Renal cortex interstitium (tissue), 11 donors: ENCODE results near the gene FAM120B. TPM values are rescaled to one million over a fixed set of nuclear protein-coding genes. Genes with fewer than 3 reads are reported as not detected.

Experiments used
- DNase-seq, 11 donors: peaks; one replicate each; pipeline ENCODE4 v3.0.0-alpha.2; 2013; ENCODE audit warnings: low read depth in 9 of 11, low spot score in 4 of 11; ENCODE audit errors: extremely low read depth in 1 of 11
- polyA plus RNA-seq, 3 donors: library from polyadenylated mRNA; unstranded; fragments of 120-200 nt; gene quantifications; one replicate each; pipeline ENCODE4 v1.2.1, GENCODE V29; 2013; ENCODE audit not compliant: insufficient read length in 3 of 3

The FAM120B gene
- polyA plus RNA-seq, 3 donors, result 36.9 to 37.8 (median 37.3) TPM

DNA sequence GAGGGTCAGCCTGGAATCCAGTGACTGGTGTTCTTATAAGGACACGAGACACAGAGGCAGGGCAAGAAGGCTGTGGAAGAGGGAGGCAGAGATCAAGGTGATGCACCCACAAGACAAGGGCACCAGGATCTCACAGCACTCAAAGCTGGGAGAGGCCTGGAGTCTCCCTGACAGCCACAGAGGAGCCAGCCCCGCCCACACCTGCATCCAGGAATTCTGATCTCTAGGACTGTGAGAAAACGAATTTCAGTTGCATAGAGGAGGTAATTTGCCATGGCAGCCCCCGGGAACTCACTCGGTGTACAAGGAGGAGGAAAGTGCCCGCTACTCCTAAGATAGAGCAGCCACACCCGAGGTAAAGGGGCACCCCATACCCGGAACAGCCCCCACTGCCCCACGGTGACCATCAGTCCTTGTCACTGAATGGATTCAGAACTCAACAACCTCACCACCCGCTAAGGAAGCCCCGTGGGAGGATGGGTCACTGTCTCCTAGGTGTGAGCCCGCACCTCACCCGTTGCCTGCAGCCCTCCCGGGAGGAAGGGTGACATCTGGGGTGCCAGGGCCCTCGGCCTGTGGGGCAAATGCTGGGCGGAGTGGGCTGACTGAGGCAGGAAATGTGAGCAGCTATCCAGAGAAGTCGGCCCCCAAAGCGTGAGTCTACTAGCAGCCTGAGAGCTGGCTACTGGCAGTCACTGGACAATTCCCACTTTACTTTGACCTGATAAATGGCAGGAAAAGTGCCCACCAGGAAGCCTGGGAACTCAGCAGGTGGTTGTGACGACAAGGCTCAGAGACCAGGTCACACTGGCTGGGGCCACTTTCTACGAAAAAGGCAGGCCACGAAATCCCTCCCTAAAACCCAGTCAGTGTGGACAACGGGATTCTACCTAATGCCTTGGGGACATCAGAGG lies 38.1 kb upstream of the FAM120B start:
- no peak for DNase-seq

DNA sequence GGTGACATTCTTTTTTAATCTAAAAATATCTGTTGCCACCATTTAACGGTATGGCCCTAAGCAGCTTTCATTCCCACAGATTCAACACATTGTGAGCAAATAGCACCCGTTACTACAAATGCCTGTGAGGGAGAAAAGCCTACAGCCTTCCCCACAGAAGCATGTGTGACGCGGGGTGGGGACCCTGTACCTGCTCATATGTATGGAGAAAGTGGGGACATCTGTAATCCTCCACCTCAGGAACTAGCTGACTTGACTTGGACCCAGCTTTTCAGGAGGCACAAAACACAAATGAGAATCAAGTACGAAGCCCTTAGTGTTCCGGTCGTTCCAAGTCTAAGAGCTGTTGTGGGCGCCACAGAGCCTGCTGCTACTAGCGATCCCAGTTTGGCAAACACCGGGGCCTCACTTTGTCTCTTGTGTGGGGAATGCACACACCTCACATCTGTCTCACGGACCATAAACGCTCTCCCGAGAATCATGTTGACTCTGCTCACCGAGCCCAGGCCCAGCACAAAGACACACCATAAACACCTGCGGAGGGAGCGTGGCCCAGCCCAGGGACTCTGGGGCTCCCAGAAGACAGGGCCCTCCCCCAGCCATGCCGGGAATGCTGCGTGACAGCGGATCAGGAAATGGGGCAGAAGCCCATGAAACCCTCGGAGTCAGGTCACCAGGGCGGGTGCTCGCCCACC lies 37.3 kb upstream of the FAM120B start:
- no peak for DNase-seq

DNA sequence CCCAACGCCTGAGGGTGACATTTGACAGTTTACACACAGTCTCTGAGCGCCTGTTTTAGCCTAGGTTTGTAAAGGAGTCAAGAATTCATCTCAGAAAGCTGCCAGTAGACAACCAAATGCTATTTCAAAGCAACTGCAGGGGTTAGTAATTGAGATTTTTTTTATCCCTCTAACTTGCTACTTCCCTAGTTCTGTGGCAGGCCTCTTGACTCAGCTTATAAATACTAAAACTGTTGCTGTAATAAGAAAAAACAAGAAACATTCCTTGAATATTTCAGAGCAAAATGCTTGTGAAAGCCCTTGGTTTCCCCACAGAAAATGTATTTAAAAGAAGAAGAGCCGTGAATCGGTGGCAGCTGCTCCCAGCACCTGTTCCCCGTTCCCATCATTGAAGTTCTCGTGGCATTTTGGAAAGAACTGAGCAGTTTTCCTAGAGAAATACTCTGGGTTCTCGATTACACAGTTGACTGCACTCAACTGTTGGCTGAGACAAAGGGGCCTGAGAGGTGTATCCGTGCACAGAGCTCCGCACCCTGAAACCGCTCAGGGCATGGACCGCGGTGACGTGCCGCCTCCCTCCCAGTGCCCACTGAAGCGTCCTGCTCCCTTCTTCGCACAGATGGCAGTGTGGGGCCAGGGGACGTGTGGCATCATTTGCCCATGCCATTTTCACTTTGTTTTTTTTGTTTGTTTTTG lies 36.6 kb upstream of the FAM120B start:
- no peak for DNase-seq

DNA sequence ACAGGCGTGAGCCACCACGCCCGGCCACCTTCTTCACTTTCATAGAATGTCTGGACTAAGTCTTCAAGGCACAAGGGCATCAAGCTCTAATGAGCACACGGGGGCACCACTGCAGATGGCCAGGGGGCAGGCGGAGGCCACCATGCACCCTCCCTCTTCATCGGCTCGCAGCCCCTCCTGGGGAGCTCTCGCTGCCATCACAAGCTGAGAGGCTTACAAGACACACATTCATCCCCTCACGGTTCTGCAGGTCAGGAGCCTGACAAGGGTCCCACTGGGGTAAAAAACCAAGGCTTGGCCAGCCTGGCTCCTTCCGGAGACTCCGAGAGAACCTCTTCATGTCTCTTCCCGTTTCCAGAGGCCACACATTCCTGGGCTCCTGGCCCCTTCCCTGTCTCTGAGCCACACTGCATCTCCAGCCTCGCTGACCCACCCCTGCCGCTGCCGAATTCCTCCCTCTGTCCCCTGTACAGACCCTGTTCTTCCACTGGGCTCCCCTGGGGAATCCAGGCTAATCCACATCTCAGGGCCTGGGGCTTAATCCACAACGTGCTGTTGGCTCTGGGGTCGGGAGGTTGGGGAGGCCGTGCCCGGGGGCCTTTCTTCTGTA lies 35.5 kb upstream of the FAM120B start:
- DNase-seq, result no peak

DNA sequence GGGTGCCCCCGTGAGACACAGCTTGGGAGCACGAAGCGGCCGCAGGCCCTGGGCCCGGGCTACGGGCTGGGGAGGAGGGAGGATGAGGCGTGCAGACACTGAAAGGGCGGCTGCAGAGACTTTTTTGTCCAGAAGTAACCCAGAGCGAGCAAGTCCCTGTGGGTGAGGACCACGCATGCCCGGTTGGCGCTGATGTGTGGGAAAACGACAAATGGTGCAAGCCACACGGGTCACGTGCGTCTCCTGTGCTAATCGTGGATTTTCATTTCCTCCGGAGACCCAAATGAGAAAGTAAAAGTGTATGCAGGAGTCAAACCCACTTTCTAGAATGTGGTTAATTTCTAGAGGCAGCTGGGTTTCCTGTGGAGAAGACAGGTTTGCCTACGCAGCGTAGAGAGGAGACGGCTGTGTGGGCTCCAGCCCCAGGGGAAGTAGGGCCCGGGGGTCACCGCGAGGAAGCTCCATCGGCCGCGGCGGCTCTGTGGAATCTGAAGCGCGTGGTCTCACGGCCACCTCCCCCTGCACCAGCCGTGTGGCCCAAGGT lies 34.7 kb upstream of the FAM120B start:
- DNase-seq, result no peak

DNA sequence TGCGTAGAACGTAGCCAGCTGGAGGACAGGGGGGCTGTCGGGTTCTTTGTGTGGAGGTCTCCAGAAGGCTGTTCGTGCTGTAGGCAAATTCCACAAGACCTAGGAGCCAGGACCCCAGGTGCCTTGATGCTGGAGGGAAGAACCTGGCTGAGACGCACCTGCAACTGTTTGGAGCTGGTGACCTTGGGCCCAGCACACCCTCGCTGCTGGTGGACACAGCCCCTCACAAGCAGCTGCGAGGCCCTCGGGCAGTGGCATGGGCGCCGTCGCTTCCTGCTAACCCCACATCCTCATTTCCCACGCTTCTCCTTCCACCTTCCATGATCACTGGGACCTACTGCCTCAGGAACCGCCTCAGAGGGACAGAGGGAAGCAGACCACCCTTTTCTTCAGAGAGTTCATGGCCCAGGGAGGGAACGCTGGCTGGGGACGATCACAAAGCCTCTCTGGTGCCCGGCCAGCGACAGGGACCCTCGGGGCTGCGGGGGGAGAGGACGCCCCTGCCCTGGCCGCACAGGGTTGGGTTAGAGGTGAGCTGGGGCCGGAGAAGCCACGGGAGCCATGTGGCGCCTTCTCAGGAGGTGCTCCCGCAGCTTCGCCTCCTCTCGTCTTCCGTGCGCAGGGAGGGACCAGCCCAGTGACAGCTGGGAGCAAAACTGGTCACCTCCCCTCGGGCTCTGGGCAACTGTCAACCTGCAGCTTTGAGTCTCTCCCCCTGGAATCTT lies 34.1 kb upstream of the FAM120B start:
- DNase-seq, result no peak

DNA sequence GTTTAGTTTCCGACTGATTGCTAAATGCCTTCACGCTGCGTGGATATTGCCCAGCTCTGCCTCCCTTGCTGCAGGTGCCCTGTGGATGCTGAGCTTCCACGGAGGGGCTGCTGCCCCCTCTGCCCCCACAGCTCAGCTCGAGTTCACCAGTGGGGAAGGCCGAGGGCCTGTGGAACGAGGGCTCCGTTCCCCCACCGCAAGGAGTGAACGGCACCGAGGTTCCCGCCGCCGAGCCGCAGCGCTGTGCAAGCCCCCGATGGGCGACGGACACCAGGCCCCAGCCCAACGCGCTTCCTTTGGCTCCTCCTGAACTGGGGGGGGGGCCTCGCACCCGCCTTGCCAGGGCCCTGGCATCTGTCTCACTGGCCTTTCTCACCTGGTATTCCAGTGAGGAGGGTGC lies 33.4 kb upstream of the FAM120B start:
- no peak for DNase-seq

DNA sequence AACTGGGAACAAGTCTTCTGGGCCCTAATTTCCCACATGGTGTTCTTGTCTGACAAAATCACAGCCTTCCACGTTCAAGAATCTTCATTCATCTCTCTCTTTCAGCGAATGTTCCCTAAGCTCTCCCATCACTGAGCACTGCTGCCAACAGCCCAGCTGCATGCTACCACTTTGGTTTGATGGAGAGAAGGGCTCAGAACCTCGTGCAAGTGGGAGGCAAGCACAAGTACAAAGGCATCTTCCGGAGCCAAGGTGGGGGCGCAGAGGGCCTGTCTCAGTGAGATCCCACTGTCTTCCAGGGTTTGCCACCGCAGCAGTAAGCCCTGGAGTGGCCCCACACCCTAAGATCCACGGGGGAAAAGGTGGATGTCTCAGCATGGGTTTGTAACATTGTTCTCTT lies 32.9 kb upstream of the FAM120B start:
- DNase-seq, result no peak

DNA sequence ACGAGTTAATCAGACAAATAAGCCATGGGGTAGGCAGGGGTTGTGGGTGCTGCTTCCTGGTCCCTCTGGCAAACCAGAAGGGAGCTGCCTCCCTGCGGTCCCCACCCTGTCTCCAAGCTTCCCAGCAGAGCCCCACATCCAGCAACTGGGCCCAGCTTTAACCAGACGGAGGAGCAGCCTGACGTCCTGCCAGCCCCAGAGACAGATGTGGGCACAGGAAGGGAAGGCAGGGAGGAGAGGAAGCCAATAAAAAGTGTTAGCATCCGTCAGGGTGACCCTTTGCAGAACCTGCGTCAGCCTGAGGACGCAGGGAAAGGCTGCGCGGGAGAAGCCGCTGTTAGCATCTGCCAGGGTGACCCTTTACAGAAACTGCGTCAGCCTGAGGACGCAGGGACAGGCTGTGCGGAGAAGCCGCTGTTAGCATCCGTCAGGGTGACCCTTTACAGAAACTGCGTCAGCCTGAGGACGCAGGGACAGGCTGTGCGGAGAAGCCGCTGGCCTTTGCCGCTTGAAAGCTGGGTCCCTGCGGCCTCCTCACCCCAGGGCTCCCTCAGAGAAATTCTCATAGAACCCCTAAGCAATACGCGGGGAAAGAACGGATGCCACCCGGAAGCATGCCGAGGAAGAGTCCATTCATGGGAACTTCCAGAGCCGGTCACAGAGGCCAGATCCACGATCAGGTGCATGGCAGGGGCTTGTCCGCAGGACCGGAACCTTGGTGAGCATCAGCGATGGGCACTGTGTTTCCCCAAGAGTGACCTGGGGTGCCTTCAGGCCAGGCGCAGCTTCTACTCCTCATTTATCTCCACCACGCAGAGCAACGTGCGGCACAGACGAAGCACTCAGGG lies 31.6 kb upstream of the FAM120B start:
- no peak for DNase-seq

DNA sequence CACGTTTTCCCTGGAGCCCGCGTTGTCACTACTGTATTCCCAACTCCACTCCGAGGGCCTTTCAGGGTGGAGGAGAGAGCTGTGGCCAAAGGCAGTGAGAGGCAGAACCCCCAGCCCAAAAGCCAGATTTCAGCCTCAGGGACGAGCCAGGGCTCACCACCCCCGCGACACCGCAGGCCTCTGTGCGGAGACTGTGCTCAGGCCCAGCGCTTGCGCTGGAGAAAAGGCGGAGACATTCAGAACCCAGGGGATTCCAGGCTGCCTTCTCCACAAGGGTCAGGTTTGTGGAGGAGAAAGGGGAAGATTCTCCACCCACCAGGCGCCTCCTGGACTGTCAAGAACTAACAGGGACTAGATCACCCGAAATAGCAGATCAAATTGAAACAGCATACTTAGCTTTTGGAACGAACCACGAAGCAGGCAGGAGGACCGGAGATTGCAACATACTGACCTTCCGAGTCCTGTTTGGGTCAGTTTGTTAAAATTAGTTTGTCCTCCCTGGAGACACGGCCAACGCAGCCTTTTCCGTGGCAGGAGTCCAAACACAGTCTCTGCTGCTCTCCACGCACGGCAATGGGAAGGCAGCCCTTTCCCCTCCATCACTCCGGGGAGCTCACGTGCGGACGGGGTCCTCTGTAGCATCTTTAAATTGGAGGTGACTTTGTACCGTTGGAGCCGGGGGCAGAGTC lies 30.0 kb upstream of the FAM120B start:
- DNase-seq, result no peak

DNA sequence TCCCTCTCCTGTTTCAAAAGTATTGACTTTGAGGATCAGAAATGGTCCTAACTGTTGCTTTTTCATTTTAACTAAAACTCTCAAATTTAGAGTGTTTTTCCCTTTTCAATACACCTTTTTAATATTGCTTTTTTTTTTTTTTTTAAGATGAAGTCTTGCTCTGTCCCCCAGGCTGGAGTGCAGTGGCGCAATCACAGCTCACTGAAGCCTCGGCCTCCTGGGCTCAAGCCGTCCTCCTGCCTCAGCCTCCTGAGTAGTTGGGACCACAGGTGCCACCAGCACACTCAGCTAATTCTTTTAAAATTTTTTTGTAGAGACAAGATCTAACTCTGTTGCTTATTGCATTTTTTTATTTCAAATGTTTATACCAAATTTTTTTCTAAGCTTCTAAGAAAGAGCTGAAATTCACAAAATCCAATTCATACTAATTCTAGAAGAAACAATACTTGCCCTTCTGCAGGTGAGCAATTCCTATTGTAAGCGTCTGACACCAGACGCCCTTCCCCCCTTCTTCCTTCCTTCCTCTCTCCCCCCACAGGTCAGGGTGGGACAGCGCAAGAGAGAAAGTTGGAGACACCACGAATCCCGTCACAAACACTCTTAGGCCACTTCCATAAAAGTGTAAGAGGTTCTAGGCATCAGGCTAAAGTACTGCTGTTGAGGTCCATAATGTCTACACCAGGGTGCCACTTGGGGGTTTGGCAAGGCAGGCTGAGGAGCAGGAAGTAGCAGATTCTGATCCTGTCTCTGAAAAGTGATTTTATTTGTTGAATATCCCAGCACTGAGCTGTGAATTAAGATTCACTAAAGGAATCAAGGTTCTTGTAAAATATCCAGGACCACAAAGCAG lies 28.4 kb upstream of the FAM120B start:
- no peak for DNase-seq

DNA sequence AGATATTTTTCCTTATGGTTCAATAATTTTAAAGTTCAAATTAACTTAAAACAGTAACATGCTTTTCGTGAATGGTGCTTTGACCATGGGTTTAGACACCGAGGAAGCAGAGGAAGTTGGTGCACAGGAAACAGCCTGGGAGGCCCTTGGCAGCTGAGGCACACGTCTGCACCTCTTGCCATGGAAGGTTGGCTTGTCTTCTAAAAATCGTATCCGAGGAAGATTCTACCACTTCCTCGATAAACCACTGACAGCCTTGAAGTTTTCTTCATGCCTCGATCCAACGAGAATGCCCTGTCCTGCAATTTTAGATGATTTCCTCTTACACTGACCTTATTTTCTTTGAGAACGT lies 27.8 kb upstream of the FAM120B start:
- no peak for DNase-seq

DNA sequence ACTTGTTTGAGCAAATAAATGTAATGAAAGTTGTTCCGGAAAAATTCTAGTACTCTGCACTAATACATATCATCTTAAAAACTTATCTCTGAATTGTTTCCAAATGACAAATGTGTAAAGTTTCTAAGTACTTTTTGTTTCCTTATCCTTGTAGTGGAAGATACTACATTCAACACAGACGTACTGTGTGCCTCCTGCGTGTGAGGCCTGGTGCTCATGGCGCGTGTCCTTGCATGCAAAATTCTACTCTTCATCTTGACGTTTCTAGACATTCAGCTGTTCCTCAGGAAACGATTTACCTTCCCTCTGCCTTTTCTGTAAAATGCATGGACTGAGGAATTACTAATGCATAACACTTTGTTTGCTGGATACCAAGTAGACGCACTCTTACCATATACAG lies 27.1 kb upstream of the FAM120B start:
- DNase-seq, result no peak

DNA sequence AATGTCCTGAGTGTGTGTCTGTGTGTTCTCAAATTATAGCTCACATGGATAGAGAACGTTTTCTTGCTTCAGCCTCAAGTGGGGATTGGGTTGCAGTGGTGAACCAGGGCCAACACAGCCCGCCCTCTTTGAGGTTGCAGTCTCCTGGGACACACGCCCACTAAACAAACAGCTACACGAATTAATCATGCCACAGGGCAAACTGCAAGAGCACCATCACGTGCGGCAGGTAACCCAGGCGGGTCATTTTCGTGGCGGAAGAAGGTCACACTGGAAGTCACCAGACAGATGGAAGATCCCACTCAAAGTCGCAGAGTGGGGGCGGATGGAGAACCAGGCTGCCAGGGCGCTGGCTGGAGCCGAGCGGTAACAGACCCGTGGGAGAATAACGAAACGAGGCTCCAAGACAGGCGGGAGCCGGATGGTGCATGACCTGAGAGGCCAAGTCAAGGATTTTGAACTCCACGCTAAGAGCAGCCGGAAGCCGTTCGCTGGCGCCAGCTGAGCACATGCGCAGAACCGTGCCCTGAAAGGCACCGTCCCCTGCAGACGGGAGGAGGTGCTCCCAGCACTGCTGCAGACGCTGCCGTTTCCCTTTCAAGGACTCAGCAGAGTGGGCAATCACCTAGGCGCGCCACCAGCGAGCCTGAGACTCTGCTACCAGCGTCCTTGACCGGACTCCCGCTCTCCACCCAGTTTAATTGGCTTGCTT lies 26.4 kb upstream of the FAM120B start:
- DNase-seq, result no peak

DNA sequence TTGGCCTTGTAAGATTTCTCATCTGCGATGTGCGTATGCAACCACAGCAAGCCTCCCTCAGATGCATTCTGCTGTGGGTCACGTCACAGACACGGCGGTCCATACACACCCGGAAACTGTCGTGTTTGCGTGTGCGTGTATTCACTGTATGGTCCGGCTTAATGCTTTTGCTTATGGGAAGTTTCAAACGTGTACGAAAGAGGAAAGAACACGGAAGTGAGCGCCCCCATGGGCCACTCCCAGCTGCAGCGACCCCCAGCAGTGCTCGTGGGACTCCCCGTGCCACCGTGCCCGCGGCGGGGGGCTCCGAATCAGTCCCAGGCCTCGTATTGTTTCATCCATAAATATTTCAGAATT lies 25.9 kb upstream of the FAM120B start:
- DNase-seq, result no peak
